GM12874 (cell line): ENCODE measurements around the gene PRR33.

Experiments used
- CTCF ChIP-seq: IDR thresholded peaks from 2 replicates; pipeline ENCODE4 v1.5.1; 2011; ENCODE audit warnings: low read depth, mild to moderate bottlenecking, control low read depth, low read length, moderate library complexity; ENCODE audit not compliant: insufficient read depth

PRR33 gene

DNA sequence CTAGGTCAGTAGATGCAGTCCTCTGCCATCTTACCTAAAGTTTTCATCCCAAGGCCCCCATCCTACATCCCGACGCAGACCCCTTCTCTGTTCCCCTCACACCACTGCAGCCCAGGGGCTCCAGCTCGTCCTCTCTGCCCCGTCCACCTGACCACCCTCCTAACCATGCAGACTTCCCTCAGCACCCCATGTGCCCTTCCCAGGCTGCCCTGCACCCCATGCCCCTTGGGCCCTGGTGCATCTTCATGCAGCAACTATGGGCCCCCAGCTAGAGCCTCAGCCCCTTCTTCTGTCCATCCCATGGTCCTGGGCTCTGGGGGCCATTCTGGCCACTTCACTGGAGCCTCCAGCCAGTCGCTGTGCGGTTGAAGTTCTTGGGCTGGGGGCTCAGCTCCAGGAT, 2.9 kb downstream of the PRR33 start:
- TF ChIP-seq CTCF = no peak

DNA sequence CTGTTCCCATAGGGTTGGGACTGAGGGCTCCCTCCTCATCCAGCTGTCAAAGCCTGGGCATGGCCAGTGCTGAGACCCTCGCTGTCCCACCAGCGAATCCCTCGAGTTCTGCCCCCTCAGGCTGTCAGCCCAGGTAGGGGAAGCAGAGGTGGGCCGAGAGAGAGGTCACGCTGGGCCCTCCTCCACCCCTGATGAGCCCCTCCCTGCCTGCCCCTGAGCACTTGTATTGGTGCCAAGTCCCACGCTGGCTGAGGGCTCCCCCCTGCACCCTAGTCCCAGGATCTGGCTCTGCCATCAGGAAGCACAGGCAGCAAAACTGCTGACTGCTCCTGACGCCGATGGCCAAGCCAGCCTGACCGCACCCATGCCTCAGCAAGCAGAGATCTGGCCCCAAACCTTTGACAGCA, 3.3 kb downstream of the PRR33 start:
- no peak for TF ChIP-seq CTCF

DNA sequence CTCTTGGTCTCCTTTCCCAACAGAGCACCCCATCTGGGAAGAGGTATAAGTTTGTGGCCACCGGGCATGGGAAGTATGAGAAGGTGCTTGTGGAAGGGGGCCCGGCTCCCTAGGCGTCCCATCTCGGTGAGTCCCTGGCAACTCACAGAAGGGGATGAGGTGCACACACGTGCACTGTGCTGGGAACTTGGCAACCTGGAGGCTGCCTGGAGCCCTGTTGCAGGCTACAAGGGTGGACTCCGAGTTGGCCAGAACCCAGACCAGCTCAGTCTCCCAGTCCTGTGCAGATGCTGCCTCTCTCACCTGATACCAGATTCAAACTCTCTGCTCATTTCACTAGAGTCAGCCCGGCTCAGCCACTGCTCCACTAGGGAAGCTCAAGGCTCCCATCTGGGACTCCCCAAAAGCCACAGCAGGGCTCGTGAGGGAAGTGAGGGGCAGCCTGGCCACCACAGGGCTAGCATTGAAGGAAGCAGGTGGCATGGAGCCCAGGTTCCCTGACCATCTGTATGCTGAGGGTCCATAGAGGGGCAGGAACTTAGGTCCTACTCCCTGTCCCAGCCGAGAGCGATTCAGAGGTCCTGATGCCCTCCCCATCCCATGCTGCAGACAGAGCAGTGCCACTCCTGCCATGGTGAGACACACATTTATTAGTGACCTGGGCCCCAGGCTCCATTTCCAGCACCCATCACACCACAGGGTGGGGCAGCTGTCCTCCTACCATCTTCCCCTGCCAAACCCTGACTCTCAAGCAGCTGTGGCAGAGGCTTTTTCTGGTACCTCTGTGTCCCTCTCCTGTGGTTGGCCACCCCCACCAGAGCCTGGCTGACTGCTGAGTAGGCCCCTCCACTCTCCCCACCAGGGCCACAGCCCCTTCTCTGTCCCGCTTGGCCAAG, 4.0 kb downstream of the PRR33 start:
- no peak for TF ChIP-seq CTCF

DNA sequence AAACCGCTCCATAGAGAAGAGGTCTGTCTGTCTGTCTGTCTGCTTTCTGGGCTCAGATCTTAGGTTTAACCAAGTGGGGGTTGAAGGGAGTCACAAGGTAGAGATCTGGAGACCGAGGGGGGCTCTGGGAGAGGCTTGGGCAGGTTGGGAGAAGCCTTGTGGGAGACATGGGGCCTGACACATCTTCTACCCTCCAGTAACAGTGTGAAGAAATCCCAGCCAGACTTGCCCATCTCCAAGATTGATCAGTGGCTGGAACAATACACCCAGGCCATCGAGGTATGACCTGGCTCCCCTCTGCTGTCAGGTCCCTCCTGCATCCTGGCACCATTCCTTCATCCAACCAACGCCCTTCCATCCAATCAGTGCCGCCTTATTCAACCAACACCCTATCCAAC, 7.4 kb downstream of the PRR33 start:
- TF ChIP-seq CTCF = no peak

DNA sequence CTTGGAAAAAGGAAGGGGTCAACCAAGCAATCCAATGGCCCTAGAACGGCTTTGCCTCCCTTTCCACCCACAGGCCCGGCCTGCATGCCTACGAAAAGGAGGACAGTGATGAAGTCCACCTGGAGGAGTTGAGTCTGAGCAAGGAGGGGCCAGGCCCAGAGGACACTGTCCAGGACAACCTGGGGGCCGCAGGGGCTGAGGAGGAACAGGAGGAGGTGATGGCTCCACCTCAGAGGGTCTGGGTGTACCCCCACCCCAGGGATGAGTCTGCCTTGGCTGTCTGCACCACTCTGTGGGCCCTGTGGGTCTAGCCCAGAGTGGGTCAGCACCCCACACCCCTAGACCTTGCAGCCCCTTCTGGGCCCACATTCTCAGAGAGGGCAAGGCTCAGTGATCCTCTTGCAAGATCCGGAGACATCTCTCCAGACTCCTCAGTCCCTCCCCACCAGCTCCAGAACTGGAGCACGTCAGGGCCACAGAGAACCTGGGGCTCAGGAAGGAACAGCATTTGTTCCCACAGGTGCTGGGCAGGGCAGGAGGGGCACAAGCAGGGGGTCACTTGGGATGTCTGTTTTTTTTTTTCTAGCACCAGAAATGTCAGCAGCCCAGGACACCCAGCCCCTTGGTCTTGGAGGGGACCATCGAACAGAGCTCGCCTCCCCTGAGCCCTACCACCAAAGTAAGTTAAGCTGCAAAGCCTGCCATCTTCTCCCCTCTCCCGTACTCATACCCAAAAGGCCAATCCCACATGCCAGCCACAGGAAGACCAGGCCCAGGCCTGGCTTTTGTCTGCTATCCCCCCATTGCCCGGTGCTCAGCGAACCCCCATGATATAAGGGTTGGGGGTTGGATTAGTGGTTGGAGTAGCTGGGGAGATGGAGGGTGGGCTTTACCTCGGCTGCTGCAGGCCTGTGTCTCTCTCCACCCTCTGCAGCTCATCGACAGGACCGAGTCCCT, 8.1 kb downstream of the PRR33 start:
- no peak for TF ChIP-seq CTCF

GRCh38 chr11:1882265-1883238, 9.1 kb downstream of the PRR33 start:
- TF ChIP-seq CTCF = peak; percentile 95
